GM19025 (cell line): Measurements from ENCODE around the gene RAB6B.
A peak's percentile ranks its signal among the peaks of the same experiment; 100 is the strongest.
"Not testable (repeated sequence)": the region's sequence is repeated elsewhere in the genome, so short reads cannot be mapped to it uniquely, and the experiment has no call there.

Experiments
- ATAC-seq: cut with Tn5 transposase; IDR thresholded peaks from one replicate; pipeline ENCODE4 v1.9.1; 2021; ENCODE audit warnings: mild to moderate bottlenecking, low read depth, moderate library complexity; ENCODE audit not compliant: unreplicated experiment

RAB6B gene

DNA sequence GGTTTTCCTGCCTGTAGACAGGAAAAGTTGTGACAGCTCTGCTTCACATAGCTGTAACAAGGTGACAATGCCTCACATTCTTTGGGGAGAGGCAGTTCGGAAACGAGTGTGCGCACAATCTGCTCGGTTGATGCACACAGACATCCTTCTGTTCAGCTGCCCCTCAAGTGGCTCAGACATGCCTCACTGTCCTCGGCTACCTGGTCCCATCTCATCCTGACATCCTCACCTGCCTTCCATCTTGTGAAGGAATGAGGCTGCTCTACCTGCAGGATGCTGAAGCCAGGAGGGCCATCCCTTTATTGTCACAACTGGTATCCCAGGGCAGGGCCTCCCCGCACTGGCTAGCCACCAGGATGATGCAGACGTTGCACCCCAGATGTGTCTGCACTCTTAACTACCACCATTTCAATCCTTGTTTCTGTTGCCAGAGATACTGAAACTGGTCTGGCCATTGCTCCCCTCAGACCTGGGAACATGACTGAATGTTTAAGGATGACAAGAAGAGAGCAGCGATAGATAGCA is 70.7 kb downstream of the RAB6B start:
- no peak for ATAC-seq

DNA sequence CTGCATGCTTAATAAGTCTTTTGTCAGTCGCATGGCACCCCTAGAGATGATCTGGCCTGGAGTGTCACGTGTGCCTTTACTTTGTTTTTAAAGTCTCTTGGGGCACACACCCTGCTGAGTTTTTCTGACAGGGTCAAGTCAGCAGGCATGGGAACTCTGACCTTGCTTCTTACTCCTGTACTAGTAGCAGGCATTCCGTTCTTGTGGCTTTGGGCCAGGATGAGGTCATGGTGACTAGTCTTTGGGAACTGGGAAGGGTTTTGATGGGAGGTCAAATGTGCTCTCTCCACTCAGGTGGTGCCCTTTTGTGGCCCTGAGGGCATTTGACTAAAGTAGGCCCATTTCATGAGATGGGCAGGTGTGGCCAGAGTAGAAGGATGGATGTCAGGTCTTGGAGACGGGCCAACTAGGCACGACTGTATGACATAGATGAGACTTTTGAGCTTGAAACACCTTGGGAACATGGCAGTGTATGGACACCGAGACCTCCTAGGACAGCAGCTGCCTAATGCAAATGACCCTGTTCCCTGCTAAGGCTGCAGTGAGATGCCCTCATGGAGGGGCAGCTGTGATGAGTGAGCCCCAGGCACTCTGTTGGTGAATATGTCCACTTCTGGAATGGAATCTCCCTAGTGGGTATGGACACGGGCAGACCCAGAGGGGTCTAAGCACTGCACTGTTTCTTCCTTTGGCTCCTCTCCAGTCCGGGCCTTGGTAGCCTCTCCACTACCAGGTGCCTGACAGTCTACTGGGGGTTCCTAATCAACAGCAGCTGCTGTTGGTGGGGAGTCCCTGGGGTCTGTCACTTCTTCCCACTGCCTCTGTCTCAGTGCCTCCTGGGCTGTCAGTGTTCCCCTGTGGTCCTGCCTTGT is 73.7 kb downstream of the RAB6B start:
- ATAC-seq = no peak

DNA sequence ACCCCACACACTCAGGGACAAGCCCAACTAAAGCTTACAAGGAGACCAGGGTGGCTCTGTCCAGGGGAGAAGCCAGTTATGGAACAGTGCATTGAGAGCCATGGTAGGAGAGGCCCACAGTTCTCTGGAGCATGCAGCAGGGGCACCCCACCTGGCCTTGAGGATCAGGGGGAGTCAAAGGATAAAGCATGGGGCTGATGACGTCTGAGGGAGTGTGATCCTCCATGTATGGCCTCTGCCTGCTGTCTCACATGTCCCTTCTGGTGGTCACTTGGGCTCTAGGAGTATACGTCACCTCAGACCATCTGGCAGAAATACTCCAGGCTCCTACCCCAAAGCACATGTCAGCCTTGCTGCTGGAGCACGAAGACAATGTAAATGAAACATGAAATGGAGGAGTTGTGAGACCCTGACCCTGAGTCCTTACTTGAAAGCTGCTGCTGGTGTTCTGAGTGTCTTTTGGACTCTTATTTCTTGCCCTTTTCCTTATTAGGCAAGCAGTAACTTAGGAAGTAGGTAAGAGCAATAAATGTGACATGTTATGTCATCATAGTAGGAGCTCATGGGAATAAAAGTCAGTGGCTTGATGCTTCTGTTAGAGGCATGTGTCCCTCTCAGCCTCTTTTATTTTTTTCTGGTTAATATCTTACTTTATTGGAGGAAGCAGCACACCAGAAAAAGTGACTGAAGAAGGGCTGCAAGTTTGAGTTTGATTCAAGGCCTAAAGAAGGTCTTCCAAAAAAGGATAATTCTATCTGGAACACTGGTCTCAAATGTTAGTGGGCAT is 74.6 kb downstream of the RAB6B start:
- no peak for ATAC-seq

- no peak for ATAC-seq
Observed at GRCh38 chr3:133820129-133820528, 75.6 kb downstream of the RAB6B start.

DNA sequence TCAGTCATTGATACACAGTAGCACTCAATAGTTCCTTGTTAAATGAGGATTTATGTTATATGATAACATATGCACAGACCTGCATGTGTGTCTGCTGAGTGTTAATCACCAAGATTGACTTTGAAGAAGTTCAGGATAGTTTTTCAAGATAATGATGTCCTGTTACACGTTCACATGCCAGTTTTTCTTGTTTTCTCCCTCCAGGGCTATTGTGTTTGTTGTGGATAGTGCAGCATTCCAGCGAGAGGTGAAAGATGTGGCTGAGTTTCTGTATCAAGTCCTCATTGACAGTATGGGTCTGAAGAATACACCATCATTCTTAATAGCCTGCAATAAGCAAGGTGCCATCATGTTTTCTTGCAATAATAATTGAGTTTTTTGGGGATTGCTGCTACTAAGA is 80.3 kb downstream of the RAB6B start:
- ATAC-seq = no peak

DNA sequence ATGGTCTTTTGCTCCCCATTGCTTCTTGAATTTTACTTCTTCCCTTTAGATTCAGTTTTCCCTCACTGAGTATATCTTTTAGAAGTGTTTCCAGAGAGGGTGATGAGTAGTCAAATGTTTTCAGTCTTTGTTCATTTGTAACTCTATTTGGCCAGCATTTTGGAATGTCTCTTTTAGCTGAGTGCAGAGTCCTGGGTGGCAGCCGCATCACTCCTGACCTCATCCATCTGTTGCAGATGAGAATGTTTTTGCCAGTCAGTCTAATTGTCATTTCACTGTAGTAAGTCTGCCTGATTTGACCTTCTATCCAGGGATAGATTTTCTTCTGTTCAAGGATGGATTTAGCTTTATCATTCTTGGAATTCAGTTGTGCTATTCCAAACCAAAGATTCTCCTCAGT is 82.8 kb downstream of the RAB6B start:
- ATAC-seq = no peak

GRCh38 chr3:133805702-133806475 is 89.8 kb downstream of the RAB6B start, which contains the start of gene SRPRB:
Gene SRPRB, plus strand, starts transcription at chr3:133805815. Its CDS starts 34 bp downstream, at chr3:133805849.
- peak; percentile 98 for ATAC-seq

DNA sequence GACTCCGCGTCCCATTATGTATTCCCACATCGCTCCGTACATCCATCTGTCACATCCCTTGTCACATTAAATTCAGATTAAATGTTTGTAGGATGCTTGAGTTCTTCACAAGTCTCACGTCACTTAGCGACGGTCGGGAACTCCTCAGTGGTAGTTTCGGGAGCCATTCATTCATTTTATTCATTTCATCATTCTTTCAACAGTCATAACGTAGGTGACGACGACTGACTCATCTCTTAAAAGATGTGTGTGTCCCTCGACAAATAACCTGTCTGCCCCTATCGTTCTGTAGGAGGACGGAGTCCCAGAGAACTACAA is 90.3 kb downstream of the RAB6B start:
- ATAC-seq = no peak

GRCh38 chr3:133804896-133805295 is 90.8 kb downstream of the RAB6B start:
- ATAC-seq = no peak

- ATAC-seq = no peak
Observed at GRCh38 chr3:133803469-133803868, 92.2 kb downstream of the RAB6B start.

DNA sequence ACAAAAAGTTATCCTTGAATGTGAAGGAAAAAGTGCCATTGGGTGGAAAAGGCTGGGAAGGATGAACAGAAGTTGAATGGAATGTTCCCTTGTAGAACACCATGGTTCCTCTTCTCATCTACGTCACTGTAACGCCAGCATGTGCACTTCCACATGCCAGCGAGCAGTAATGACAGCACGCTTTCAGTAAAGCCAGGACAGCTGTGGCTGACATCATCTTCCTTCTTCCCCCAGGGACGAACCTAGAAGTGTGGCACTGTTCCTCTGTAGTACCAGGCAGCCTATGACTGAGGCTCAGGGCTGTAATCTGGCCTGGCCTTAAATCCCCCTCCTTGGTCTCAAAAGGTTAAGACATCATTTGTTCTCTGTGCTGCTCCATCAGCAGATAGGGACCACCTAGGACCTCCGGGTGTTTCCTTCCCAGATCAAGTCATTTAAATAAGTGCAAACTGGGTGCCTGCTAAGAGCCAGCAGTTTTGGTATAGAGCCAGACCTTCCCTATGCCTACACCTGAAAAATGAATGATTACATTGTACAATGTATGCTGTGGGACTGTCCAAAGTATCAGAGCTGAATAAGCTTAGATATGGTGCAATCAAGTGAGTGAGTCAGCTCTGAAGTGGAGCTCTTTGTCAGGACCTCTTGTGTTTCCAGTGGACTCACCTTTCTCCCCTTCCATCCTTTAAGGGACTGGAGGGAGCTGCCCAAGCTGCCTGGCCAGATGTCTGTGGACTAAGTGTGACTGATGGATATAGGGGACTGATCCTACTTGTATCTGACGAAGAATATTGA is 95.7 kb downstream of the RAB6B start:
- ATAC-seq = no peak

DNA sequence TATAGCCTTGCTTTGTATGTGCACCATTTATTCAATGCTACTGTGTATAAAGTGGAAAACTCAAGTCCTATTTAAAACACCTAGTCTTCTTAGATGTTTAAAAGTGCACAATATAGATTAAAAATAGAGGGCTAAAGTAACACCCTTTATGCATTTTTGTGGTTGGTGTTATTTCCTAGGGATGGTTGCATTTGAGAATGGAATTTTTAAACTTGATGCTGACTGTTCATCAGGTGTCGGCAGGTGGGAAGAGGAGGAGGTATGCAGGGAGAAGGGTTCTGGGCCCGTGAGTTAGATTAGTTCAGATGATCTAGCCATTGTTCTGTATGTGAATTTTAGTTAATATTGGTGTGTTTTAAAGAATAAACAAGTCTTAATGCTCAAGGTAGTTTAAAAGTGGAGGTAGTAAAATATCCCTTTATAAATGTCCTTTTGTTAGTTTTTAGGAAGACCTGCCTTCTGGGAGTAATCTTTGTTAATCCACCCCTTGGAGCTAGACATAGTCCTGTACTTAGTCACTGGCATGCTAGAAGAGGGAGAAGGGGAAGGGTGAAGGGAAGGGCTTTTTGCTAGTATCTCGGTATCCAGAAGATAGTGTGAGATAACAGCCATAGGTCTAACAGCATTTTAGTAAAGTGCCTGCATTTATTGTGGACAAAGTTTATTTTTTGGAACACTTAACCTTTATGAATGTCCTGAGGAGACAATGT is 98.1 kb downstream of the RAB6B start:
- ATAC-seq = no peak

GRCh38 chr3:133792171-133792763 is 103.4 kb downstream of the RAB6B start:
- ATAC-seq = no peak

DNA sequence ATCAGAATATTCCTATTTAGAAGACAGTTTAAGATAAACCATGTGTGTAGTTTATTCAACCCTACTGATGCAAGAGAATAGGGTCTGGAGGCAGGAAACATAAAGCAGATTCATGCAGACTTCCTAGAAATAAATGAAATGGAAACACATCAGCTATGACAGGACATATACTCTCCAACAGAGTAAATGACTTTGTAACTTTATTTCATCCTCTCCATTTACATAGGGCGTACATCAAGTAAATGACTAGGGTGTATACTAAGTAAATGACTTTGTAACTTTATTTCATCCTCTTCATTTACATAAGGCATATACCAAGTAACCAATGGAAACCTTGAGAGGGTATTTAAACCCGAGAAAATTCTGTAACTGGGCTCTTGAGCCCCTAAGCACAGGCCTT is 107.7 kb downstream of the RAB6B start:
- no peak for ATAC-seq

GRCh38 chr3:133783762-133784161 is 111.9 kb downstream of the RAB6B start:
- no peak for ATAC-seq

DNA sequence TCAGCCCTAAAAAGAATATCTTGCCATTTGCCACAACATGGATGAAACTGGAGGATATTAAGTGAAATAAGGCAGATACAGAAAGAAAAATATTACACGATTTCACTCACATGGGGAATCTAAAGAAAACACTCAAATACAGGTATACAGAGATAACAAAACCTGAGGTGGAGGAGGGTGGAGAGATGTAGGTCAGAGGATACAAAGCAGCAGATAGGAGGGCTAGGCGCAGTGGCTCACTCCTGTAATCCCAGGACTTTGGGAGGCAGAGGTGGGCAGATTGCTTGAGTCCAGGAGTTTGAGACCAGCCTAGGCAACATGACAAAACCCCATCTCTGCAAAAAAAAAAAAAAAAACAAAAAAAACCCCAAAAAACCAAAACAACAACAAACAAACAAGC is 113.2 kb downstream of the RAB6B start:
- no peak for ATAC-seq

DNA sequence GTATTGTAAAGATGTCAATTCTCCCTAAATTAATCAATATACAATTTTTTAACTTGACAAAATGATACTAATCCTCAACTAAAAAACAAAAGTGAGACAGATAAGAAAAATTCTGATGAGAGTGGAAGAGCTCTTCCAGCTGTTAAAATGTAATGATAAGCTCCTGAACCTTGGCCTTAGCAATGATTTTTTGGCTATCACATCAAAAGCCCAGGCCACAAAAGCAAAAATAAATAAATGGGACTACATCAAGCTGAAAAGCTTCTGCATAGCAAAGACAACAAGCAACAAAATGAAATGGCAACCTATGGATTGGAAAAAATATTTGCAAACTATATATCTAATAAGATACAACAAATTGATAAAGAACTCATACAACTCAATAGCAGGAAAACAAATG is 114.1 kb downstream of the RAB6B start:
- no peak for ATAC-seq

DNA sequence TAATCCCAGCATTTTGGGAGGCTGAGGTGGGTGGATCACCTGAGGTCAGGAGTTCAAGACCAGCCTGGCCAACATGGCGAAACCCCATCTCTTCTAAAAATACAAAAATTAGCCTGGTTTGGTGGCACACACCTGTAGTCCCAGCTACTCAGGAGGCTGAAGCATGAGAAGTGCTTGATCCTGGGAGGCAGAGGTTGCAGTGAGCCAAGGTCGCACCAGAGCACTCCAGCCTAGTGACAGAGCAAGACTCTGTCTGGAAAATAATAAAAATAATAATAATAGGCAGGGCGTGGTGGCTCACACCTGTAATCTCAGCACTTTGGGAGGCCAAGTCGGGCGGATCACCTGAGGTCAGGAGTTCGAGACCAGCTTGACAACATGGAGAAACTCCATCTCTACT is 114.9 kb downstream of the RAB6B start:
- not testable (repeated sequence) for ATAC-seq

- no peak for ATAC-seq
Observed at GRCh38 chr3:133779626-133780203, 116.0 kb downstream of the RAB6B start.
